ENCODE measurements around the gene PPFIBP2.

PPFIBP2 gene

GRCh38 chr11:7677796-7678201, 164.0 kb downstream of the PPFIBP2 start:
- no peak for DNase-seq (ENCODE audit: low read depth)
- TF ChIP-seq CTCF (IDR thresholded peaks at IDR 0.05; ENCODE audit: low read depth, low read length, missing control alignments) = no peak
- no peak overlapping the region for H3K4me3 ChIP-seq (ENCODE audit: low read depth, low read length)

- no peak for TF ChIP-seq CTCF (IDR thresholded peaks at IDR 0.05; ENCODE audit: low read depth, low read length, missing control alignments)
- H3K4me3 ChIP-seq (ENCODE audit: low read depth, low read length) = no peak overlapping the region
- no peak for DNase-seq (ENCODE audit: low read depth)
Measured at GRCh38 chr11:7683571-7683970, 169.8 kb downstream of the PPFIBP2 start.

DNA sequence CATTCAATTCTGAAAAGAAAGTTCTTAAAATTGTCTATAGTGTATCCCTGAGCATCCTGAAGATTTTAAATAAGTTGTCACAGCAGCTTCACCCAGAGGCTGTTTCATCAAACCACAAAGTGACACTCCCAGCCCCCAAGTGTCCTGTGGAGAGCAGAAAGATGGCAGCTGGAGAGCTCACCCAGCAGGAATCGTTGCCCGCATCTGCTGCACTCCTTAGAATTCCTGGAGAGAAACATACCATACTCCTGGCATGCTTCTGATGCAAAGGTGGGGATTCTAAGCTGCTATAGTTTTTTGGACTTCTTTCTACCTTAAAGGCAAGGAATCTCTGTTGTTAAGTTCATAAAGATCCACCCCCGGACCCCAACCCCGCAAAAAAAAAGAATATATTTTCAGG, 173.0 kb downstream of the PPFIBP2 start:
- H3K4me3 ChIP-seq (ENCODE audit: low read depth, low read length) = no peak overlapping the region
- no peak for TF ChIP-seq CTCF (IDR thresholded peaks at IDR 0.05; ENCODE audit: low read depth, low read length, missing control alignments)
- DNase-seq (ENCODE audit: low read depth) = no peak

DNA sequence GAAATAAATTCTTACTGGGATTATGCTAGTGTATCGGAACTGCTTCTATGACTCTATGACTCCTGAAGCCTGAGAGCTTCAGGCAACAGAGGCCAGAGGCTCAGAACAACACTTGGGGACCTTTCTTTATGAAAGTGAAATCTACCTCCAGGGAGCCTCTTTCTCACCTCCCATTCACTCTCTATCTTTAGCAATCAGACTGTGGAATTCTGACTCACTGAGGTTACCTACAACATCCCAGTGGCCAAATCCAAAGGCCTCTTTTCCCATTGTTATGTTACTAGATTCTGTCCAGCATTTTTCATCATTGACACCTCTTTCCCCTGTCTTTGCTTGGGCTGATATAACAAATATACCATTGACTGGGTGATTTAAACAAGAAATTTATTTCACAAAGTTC, 173.6 kb downstream of the PPFIBP2 start:
- DNase-seq (ENCODE audit: low read depth) = no peak
- H3K4me3 ChIP-seq (ENCODE audit: low read depth, low read length) = no peak overlapping the region
- no peak for TF ChIP-seq CTCF (IDR thresholded peaks at IDR 0.05; ENCODE audit: low read depth, low read length, missing control alignments)

GRCh38 chr11:7688238-7688826, 174.5 kb downstream of the PPFIBP2 start:
- TF ChIP-seq CTCF (IDR thresholded peaks at IDR 0.05; ENCODE audit: low read depth, low read length, missing control alignments) = peak; percentile 81
- DNase-seq (ENCODE audit: low read depth) = no peak
- no peak overlapping the region for H3K4me3 ChIP-seq (ENCODE audit: low read depth, low read length)

GRCh38 chr11:7689239-7689638, 175.4 kb downstream of the PPFIBP2 start:
- TF ChIP-seq CTCF (IDR thresholded peaks at IDR 0.05; ENCODE audit: low read depth, low read length, missing control alignments) = no peak
- no peak for DNase-seq (ENCODE audit: low read depth)
- no peak overlapping the region for H3K4me3 ChIP-seq (ENCODE audit: low read depth, low read length)

DNA sequence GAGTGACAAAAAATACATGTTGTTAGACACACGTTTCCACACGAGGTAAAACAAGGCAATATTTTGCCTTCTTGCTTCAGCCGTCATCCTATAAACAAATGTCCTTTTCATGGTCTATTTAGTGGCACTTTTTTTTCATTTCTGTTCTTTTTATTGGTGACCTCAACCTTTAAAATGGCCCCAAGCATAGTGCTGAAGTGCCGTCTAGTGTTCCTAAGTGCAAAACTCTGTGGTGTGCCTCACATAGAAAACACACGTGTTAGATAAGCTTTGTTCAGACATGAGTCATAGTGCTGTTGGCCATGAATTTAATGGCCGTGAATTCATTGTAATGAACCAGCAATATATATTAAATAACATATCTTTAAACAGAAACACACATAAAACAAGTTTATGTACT, 176.8 kb downstream of the PPFIBP2 start:
- no peak for DNase-seq (ENCODE audit: low read depth)
- no peak for TF ChIP-seq CTCF (IDR thresholded peaks at IDR 0.05; ENCODE audit: low read depth, low read length, missing control alignments)
- H3K4me3 ChIP-seq (ENCODE audit: low read depth, low read length) = no peak overlapping the region
